K562 (cell line): ENCODE results near the gene PIGL.
A peak's percentile ranks its signal among the peaks of the same experiment; 100 is the strongest.

Source experiments
- CBX3 ChIP-seq, 2 experiments: IDR thresholded peaks; 1 replicate in 1 of 2; 2 replicates in 1 of 2; pipeline ENCODE4 v1.6.1; 2012; ENCODE audit warnings: inconsistent platforms in 2 of 2, low read length in 2 of 2, borderline replicate concordance in 1 of 2, control low read depth in 1 of 2
- CHD2 ChIP-seq: IDR thresholded peaks from 2 replicates; pipeline ENCODE4 v1.6.1; 2011; ENCODE audit warnings: low read depth, low read length
- CTCF ChIP-seq, 3 experiments: IDR thresholded peaks in 2 of 3; conservative IDR thresholded peaks in 1 of 3; 2 replicates each; pipeline ENCODE4 v1.5.1; 2011 to 2012; ENCODE audit warnings: low read length in 3 of 3, mild to moderate bottlenecking in 3 of 3, control low read depth in 2 of 3, improper control_type of control experiment in 1 of 3, inconsistent platforms in 1 of 3, low read depth in 1 of 3, mixed read lengths in 1 of 3, moderate library complexity in 1 of 3; ENCODE audit not compliant: insufficient read depth in 2 of 3
- GATA2 ChIP-seq: sonication (generic); formaldehyde crosslinking; IDR thresholded peaks from 2 replicates; pipeline ENCODE4 v1.4.0; 2020; ENCODE audit warnings: mild to moderate bottlenecking, missing genetic modification reagents
- MAFK ChIP-seq: IDR thresholded peaks from 2 replicates; pipeline ENCODE4 v1.6.1; 2011; ENCODE audit warnings: low read length, improper control_type of control experiment
- MEF2A ChIP-seq: IDR thresholded peaks from 2 replicates; pipeline ENCODE4 v1.6.1; 2011; ENCODE audit warnings: low read depth, mild to moderate bottlenecking, low read length, moderate library complexity; ENCODE audit not compliant: control insufficient read depth
- MLX ChIP-seq, 2 experiments: fragments of 450-650 bp in 1 of 2; sonication (generic) in 1 of 2; formaldehyde crosslinking; conservative IDR thresholded peaks; 2 replicates each; pipeline versions ENCODE4 v1.4.0 to v1.8.1; 2020 to 2022; ENCODE audit warnings: mild to moderate bottlenecking in 1 of 2, missing genetic modification reagents in 1 of 2
- SAFB2 ChIP-seq: fragments of 200-400 bp; formaldehyde crosslinking; IDR thresholded peaks from 2 replicates; pipeline ENCODE4 v1.6.1; 2018; ENCODE audit warnings: borderline replicate concordance, low read length, low read depth, moderate library complexity; ENCODE audit not compliant: severe bottlenecking
- SMARCC2 ChIP-seq: fragments of 450-650 bp; IDR thresholded peaks from 2 replicates; pipeline ENCODE4 v1.6.1; 2017; ENCODE audit warnings: antibody characterized with exemption, moderate library complexity, mild to moderate bottlenecking, low read depth
- SMC3 ChIP-seq: conservative IDR thresholded peaks from 2 replicates; pipeline ENCODE4 v1.6.1; 2011; ENCODE audit warnings: low read depth, low read length, improper control_type of control experiment; ENCODE audit not compliant: insufficient read depth
- TFE3 ChIP-seq: fragments of 450-650 bp; formaldehyde crosslinking; IDR thresholded peaks from 2 replicates; pipeline ENCODE4 v1.4.0; 2020; ENCODE audit warnings: mild to moderate bottlenecking, mixed read lengths
- ZNF324 ChIP-seq: fragments of 250-450 bp; sonication (Bioruptor Pico); IDR thresholded peaks from 2 replicates; pipeline ENCODE4 v1.4.0; 2020; ENCODE audit warnings: mild to moderate bottlenecking
- ZNF507 ChIP-seq: conservative IDR thresholded peaks from 2 replicates; pipeline ENCODE4 v1.6.1; 2017; ENCODE audit warnings: missing genetic modification characterization, missing compliant biosample characterization

DNA sequence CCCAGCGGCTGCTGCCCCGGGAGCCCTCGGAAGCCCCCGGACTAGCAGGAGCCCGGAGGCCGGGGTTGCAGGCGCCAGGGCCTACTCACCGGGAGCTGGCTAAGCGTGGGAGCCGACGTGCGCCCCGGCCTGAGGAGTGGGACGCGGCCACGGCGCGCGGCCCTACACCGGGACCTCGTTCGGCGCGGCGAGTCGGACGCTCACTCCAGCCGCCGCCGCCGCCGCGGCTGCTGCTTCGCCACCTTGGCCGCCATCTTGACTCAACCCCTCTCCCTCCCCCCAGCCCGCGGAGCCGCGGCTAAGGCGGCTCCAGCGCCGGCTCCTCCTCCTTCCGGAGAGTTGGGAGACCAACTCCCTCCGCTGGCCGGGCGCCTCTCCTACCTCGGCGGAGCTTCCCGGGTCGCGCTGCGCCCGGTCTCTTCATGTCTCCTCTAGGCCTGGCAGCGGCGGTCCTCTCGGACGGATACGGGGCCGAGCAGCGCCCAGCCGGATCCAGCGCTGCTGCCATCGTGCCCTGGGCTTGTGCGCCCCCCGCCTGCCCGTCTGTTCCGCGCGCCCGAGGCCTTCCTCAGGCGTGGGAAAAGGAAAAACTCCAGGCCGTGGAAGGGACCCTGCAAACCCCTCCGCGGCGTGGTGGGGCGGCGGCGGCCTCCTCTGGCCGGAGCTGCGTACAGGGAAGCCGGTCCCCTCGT, 1.6 kb upstream of the PIGL start, which contains the start of gene NCOR1:
- TF ChIP-seq MLX (CRISPR knock-in tag; conservative IDR thresholded peaks at IDR 0.05) (no peak), ZNF324 (CRISPR knock-in tag) (no peak), SMARCC2 (no peak), SAFB2 (no peak), TFE3 (CRISPR knock-in tag) (no peak), SMC3 (no peak), CTCF (IDR thresholded peaks at IDR 0.05 in 2 of 3, conservative IDR thresholded peaks at IDR 0.05 in 1 of 3; ENCODE audit: insufficient read depth in 2 of 3, low read depth in 1 of 3, low read length in 3 of 3) (peak; percentile 19 to 45 (median 43); a peak in 4 of 6 replicates), GATA2 (CRISPR knock-in tag) (no peak), MEF2A (no peak), CHD2 (no peak), MAFK (no peak), CBX3 (IDR thresholded peaks at IDR 0.05; ENCODE audit: borderline replicate concordance in 1 of 2, low read length in 2 of 2) (no peak), ZNF507 (tag) (no peak)
